Measurements from ENCODE around the gene SMIM13. TPM values are rescaled to one million over a fixed set of nuclear protein-coding genes. Genes with fewer than 3 reads are reported as not detected.

SMIM13 gene
- total RNA-seq, 1 donor from 2014 or later = 12.3 TPM

DNA sequence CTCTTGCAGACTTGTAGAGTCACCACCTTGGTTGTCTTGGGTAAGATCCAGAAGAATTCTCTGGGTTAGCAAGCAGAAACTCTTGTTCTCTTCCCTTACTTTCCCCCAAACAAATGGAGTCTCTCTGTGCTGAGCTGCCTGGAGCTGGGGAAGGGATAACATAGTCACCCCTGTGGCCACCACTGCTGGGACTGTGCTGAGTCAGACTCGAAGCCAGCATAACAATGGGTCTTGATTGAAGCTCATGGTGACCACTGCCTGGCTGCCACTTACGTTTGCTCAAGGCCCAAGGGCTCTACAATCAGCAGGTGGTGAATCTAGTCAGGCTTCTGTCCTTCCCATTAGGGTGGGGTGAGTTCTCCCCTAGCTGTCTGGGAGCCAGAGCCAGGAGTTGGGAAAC lies 33.2 kb downstream of the SMIM13 start:
- DNase-seq = no peak
- Histone ChIP-seq H3K9me3 (replicated peaks) (no peaks in the 10 kb centered on the region), H3K36me3 (no peaks in the 10 kb centered on the region), H3K4me3 (no peak overlapping the region), H3K4me1 (peaks cover 39% of the 10 kb centered on the region), H3K27me3 (ENCODE audit: low read depth) (no peaks in the 10 kb centered on the region), H3K27ac (replicated peaks) (no peak overlapping the region)
- TF ChIP-seq, protein P1, sequence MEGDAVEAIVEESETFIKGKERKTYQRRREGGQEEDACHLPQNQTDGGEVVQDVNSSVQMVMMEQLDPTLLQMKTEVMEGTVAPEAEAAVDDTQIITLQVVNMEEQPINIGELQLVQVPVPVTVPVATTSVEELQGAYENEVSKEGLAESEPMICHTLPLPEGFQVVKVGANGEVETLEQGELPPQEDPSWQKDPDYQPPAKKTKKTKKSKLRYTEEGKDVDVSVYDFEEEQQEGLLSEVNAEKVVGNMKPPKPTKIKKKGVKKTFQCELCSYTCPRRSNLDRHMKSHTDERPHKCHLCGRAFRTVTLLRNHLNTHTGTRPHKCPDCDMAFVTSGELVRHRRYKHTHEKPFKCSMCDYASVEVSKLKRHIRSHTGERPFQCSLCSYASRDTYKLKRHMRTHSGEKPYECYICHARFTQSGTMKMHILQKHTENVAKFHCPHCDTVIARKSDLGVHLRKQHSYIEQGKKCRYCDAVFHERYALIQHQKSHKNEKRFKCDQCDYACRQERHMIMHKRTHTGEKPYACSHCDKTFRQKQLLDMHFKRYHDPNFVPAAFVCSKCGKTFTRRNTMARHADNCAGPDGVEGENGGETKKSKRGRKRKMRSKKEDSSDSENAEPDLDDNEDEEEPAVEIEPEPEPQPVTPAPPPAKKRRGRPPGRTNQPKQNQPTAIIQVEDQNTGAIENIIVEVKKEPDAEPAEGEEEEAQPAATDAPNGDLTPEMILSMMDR (IDR thresholded peaks at IDR 0.05; ENCODE audit: borderline replicate concordance) = no peak
- intact Hi-C loops (cut with micrococcal nuclease) = no loop called here

DNA sequence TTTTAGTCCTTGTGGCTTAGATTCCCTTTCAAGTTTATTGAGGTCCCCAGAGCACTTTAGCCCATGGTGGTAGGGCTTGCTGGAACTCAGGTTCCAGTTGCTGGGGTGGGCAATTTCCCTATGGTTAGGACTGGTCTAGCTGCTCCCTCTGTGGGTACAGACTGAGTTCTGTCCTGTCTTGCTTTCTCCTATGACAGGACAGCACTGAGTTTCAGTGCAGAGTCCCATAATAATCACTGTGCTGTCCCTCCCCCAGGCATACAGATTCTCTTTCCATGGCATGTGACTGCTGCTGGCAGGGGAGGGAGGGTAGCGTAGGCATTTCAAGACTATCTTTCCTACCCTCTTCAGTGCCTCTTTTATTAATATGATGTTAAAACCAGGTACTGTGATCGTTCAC lies 35.0 kb downstream of the SMIM13 start:
- Histone ChIP-seq H3K9me3 (replicated peaks) (no peaks in the 10 kb centered on the region), H3K27ac (replicated peaks) (no peak overlapping the region), H3K4me1 (peaks cover 28% of the 10 kb centered on the region), H3K36me3 (no peaks in the 10 kb centered on the region), H3K4me3 (no peak overlapping the region), H3K27me3 (ENCODE audit: low read depth) (no peaks in the 10 kb centered on the region)
- DNase-seq = no peak
- intact Hi-C loops (cut with micrococcal nuclease) = no loop called here
- TF ChIP-seq, protein P1 (IDR thresholded peaks at IDR 0.05; ENCODE audit: borderline replicate concordance) = peak; percentile 8

DNA sequence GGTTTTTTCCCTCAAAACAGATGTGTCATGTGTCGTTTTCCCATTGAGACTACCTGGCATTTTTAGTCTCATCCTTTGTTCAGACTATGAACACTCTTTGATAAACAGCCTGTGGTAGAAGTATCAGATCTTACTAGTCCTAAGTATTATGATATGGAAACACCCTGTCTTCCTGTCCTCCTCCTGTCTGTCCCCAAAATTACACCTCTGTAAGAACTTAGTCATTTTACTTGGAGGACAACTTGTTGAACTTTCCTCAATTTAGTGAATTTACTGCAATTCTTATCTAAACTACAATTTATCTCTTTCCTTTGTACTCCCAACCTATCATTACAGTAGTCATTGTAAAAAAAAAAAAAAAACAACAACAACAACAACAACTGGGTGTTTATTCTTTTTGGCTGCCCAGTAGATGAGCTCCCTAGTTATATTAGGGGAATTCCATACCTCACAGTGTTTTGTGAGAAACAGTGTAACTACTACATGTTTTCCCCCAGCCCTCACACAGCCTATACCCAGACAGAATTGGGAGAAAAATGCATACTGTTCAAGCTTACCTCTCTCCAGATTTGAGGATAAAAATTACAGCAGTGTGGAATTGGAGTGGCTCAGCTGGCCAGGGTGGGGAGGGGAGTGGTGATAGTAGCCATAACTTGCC lies 36.4 kb downstream of the SMIM13 start:
- H3K27me3 ChIP-seq (ENCODE audit: low read depth) = no peaks in the 10 kb centered on the region
- intact Hi-C loops (cut with micrococcal nuclease) = no loop called here
- TF ChIP-seq, protein P1 (IDR thresholded peaks at IDR 0.05; ENCODE audit: borderline replicate concordance) = no peak
- DNase-seq = no peak
- H3K9me3 ChIP-seq (replicated peaks) = no peaks in the 10 kb centered on the region
- peaks cover 28% of the 10 kb centered on the region for H3K4me1 ChIP-seq
- H3K27ac ChIP-seq (replicated peaks) = no peak overlapping the region
- H3K36me3 ChIP-seq = peaks cover 7% of the 10 kb centered on the region
- H3K4me3 ChIP-seq = no peak overlapping the region

DNA sequence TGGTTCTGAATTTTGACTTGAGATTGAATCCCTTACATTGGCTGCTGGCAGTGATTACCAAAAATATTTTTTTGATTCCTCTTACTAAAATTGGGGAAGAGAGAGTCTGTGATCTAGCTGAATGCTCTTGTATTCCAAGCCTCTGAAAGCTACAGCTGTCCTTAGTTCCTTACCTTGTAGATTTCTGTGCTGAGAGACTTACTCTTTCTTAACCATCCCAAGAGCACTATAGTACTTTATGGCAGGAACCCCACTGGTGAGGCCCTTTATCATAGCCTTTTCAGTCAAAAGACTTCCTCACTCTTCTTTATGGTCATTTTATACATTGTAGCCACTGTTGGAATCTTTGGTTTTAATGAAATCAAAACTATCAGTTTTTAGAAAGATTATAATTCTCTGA lies 37.0 kb downstream of the SMIM13 start:
- no peak for DNase-seq
- intact Hi-C loops (cut with micrococcal nuclease) = no loop called here
- TF ChIP-seq, protein P1 (IDR thresholded peaks at IDR 0.05; ENCODE audit: borderline replicate concordance) = no peak
- Histone ChIP-seq H3K36me3 (peaks cover 13% of the 10 kb centered on the region), H3K27ac (replicated peaks) (no peak overlapping the region), H3K27me3 (ENCODE audit: low read depth) (no peaks in the 10 kb centered on the region), H3K4me3 (no peak overlapping the region), H3K4me1 (peaks cover 28% of the 10 kb centered on the region), H3K9me3 (replicated peaks) (no peaks in the 10 kb centered on the region)

DNA sequence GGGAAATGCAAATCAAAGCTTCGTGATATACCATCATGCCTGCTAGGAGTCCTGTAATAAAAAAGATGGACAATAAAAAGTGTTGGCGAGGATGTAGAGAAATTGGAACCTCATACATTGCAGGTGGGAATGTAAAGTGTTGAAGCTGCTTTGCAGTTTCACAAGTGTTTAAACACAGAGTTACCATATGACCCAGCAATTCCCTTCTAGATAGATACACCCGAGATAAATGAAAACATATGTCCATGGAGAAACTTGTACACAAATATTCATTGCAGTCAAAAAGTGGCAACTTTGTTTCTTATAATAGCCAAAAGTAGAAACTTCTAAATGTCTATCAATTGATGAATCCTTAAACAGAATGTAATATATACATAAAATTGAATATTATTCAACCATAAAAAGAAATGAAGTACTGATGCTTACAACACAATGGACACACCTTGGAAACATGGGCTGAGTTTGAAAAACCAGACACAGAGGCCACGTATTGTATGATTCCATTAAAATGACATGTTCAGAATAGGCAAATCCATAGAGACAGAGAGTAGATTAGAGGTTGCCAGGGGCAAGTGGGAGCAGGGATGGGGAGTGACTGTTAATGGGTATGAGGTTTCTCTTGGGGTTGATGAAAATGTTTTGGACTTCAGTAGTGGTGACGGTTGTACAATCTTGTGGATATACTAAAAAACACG lies 38.7 kb downstream of the SMIM13 start:
- Histone ChIP-seq H3K4me1 (peaks cover 28% of the 10 kb centered on the region), H3K27me3 (ENCODE audit: low read depth) (no peaks in the 10 kb centered on the region), H3K27ac (replicated peaks) (no peak overlapping the region), H3K9me3 (replicated peaks) (no peaks in the 10 kb centered on the region), H3K36me3 (peaks cover 15% of the 10 kb centered on the region), H3K4me3 (no peak overlapping the region)
- no peak for DNase-seq
- TF ChIP-seq, protein P1 (IDR thresholded peaks at IDR 0.05; ENCODE audit: borderline replicate concordance) = no peak
- intact Hi-C loops (cut with micrococcal nuclease) = no loop called here
